Calu3 (cell line): Measurements from ENCODE around the gene UTS2B. TPM values are rescaled to one million over a fixed set of nuclear protein-coding genes. Genes with fewer than 3 reads are reported as not detected.
A peak's percentile ranks its signal among the peaks of the same experiment; 100 is the strongest.

Experiments used
- BruUV-seq: library from RNA; stranded (reverse); fragments of 400-500 nt; replicated peaks from 2 replicates; lab custom pipeline; 2021; lab: Mats Ljungman, UMichigan
- CTCF ChIA-PET: fragments of 300-600 bp; sonication (Branson Sonifier 250); formaldehyde crosslinking; loops from one replicate; lab custom pipeline; 2022; ENCODE audit warnings: antibody characterized with exemption; lab: Charles Lee
- DNase-seq: peaks from one replicate; pipeline ENCODE4 v3.0.0; 2022
- H3K27ac Mint-ChIP-seq: one replicate; pipeline ENCODE4 v1.8.0; 2022; ENCODE audit warnings: mixed read lengths; ENCODE audit not compliant: unreplicated experiment
- H3K27me3 Mint-ChIP-seq: one replicate; pipeline ENCODE4 v1.8.0; 2022; ENCODE audit warnings: mixed read lengths; ENCODE audit not compliant: unreplicated experiment
- H3K36me3 Mint-ChIP-seq: one replicate; pipeline ENCODE4 v1.8.0; 2022; ENCODE audit warnings: mild to moderate bottlenecking, moderate library complexity, mixed read lengths; ENCODE audit not compliant: insufficient read depth, unreplicated experiment
- H3K4me1 Mint-ChIP-seq: one replicate; pipeline ENCODE4 v1.8.0; 2022; ENCODE audit warnings: mild to moderate bottlenecking, low read depth, mixed read lengths; ENCODE audit not compliant: unreplicated experiment
- H3K4me3 Mint-ChIP-seq: one replicate; pipeline ENCODE4 v1.8.0; 2022; ENCODE audit warnings: mild to moderate bottlenecking, low read depth, moderate library complexity, mixed read lengths; ENCODE audit not compliant: unreplicated experiment
- H3K9me3 Mint-ChIP-seq: one replicate; pipeline ENCODE4 v1.8.0; 2022; ENCODE audit warnings: low read depth, mixed read lengths; ENCODE audit not compliant: unreplicated experiment
- CTCF ChIP-seq: fragments of 200-600 bp; IDR thresholded peaks from one replicate; pipeline ENCODE4 v1.8.0; 2022; ENCODE audit warnings: antibody characterized with exemption; ENCODE audit not compliant: unreplicated experiment
- intact Hi-C: fragments of 100-400 bp; cut with micrococcal nuclease; formaldehyde crosslinking; loops from one replicate; pipeline ENCODE4 v1.10.0; 2022; ENCODE audit not compliant: unreplicated experiment
- total RNA-seq: library from RNA; stranded (reverse); gene quantifications from 2 replicates; pipeline ENCODE4 v1.2.3, GENCODE V29; 2022

UTS2B gene
- total RNA-seq, 1 experiment from 2014 or later = 1.5 TPM

GRCh38 chr3:191338177-191338488, 7.8 kb upstream of the UTS2B start:
- Mint-ChIP-seq H3K4me1 (peaks cover 91% of the 10 kb centered on the region), H3K36me3 (peaks cover 11% of the 10 kb centered on the region), H3K4me3 (no peak overlapping the region), H3K9me3 (no peaks in the 10 kb centered on the region), H3K27me3 (no peaks in the 10 kb centered on the region), H3K27ac (peak overlapping the region; percentile 74)
- CTCF ChIA-PET = interaction anchor here (0.7 kb wide), 1 partner anchor 135 kb away, joined by 3 read pairs; no protein-coding TSS in a partner anchor
- DNase-seq = no peak
- no TSS peak for BruUV-seq
- TF ChIP-seq CTCF = no peak
- intact Hi-C loops = no loop called here

GRCh38 chr3:191336833-191337232, 6.5 kb upstream of the UTS2B start:
- Mint-ChIP-seq H3K9me3 (no peaks in the 10 kb centered on the region), H3K4me1 (peaks cover 91% of the 10 kb centered on the region), H3K36me3 (peaks cover 11% of the 10 kb centered on the region), H3K4me3 (no peak overlapping the region), H3K27me3 (no peaks in the 10 kb centered on the region), H3K27ac (no peak overlapping the region)
- no peak for DNase-seq
- intact Hi-C loops = no loop called here
- no TSS peak for BruUV-seq
- TF ChIP-seq CTCF = no peak
- CTCF ChIA-PET = interaction anchor here (0.7 to 0.8 kb wide), 3 partner anchors 16 to 92 kb away, joined by 3 to 4 read pairs (median 4); no protein-coding TSS in a partner anchor

DNA sequence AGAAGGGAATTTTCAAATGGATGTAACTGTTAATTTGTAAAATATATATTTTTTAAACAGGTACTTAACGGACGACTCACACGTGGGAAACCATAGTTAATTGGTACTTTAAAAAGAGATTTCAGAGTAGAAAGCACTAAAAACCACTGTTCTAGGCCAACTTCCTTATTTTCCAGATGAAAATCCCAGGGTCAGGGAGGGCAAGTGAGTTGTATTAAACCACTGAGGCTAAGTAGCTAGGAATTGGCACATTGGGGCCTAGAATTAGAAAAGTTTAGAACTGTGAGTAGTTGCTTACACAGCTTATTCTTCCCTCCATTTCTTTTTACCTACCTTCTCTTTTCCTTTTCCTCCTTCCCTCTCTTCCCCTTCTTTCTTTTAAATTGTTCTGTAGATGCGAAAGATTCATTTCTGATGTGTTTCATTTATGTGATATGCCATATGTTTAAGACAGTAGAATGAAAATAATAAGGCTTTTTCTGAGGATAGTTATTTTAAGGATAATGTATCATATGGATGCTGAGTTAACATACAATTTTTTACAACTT, 4.1 kb upstream of the UTS2B start:
- Mint-ChIP-seq H3K4me3 (no peak overlapping the region), H3K4me1 (peaks cover 83% of the 10 kb centered on the region), H3K9me3 (no peaks in the 10 kb centered on the region), H3K27ac (peak overlapping the region; percentile 16), H3K36me3 (peaks cover 33% of the 10 kb centered on the region), H3K27me3 (no peaks in the 10 kb centered on the region)
- CTCF ChIA-PET = interaction anchor here (0.6 to 2.6 kb wide), 3 partner anchors 13 to 186 kb away, joined by 3 to 7 read pairs (median 5); no protein-coding TSS in a partner anchor
- BruUV-seq = no TSS peak
- TF ChIP-seq CTCF = no peak
- intact Hi-C loops = loop anchor here (5.0 kb wide), 1 partner anchor 53 kb away; no protein-coding TSS in a partner anchor
- DNase-seq = no peak

DNA sequence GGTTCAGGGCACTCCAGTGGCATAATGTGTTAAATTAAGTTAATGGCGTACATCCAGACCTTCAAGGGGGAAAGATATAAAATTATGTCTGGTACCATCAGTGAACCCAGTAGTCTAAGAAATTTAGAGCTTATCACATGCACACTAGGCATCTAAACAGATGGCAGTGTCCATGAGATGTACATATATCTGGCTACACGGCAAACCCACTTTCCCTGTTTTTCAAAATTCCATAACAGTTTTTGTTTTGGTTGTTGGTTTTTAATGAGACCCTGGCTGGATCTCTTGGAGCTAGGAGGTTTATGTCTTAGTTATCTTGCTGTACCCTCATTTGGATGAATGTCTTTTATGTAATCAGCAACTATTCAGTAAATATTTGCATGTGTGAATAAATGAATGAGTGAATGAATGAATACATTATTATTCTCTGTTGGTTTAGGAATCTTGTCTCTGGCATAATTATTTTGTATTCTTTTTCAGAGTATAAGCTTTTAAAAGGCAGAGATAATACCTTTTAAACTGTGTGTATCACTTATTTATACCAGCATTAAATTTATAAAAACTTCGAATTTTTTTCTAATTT, 3.1 kb upstream of the UTS2B start:
- CTCF ChIA-PET = interaction anchor here (1.3 to 2.6 kb wide), 2 partner anchors 14 to 22 kb away, joined by 4 to 7 read pairs; no protein-coding TSS in a partner anchor
- H3K36me3 Mint-ChIP-seq = peaks cover 43% of the 10 kb centered on the region
- H3K9me3 Mint-ChIP-seq = no peaks in the 10 kb centered on the region
- BruUV-seq = no TSS peak
- peaks cover 84% of the 10 kb centered on the region for H3K4me1 Mint-ChIP-seq
- intact Hi-C loops = loop anchor here (5.0 kb wide), 1 partner anchor 54 kb away; no protein-coding TSS in a partner anchor
- H3K4me3 Mint-ChIP-seq = peak overlapping the region; percentile 37
- no peak for DNase-seq
- H3K27ac Mint-ChIP-seq = peak overlapping the region; percentile 86
- TF ChIP-seq CTCF = no peak
- H3K27me3 Mint-ChIP-seq = no peaks in the 10 kb centered on the region
